ENCODE results near the gene DLAT.
"Not testable (repeated sequence)": the region's sequence is repeated elsewhere in the genome, so short reads cannot be mapped to it uniquely, and the experiment has no call there.

Gene DLAT

GRCh38 chr11:111992206-111992855 lies 32.9 kb upstream of the DLAT start:
- Mint-ChIP-seq H3K9me3 (no peaks in the 10 kb centered on the region), H3K4me1 (no peaks in the 10 kb centered on the region), H3K36me3 (ENCODE audit: low read depth) (peaks cover 24% of the 10 kb centered on the region), H3K27me3 (no peaks in the 10 kb centered on the region), H3K27ac (no peak overlapping the region), H3K4me3 (no peak overlapping the region)
- no peak for ATAC-seq
- no peak for DNase-seq

- peaks cover 6% of the 10 kb centered on the region for H3K4me1 Mint-ChIP-seq
- no peak overlapping the region for H3K27ac Mint-ChIP-seq
- peaks cover 29% of the 10 kb centered on the region for H3K36me3 Mint-ChIP-seq (ENCODE audit: low read depth)
- no peak overlapping the region for H3K4me3 Mint-ChIP-seq
- H3K9me3 Mint-ChIP-seq = no peaks in the 10 kb centered on the region
- DNase-seq (no peak), ATAC-seq (no peak)
- H3K27me3 Mint-ChIP-seq = no peaks in the 10 kb centered on the region
These were observed 29.1 kb upstream of the DLAT start for GRCh38 chr11:111996129-111996528.

- H3K36me3 Mint-ChIP-seq (ENCODE audit: low read depth) = peaks cover 32% of the 10 kb centered on the region
- not testable (repeated sequence) for H3K4me3 Mint-ChIP-seq, H3K9me3 Mint-ChIP-seq, H3K27ac Mint-ChIP-seq, H3K27me3 Mint-ChIP-seq, ATAC-seq, DNase-seq, H3K4me1 Mint-ChIP-seq
These were observed 28.5 kb upstream of the DLAT start for GRCh38 chr11:111996669-111997068.

- DNase-seq (no peak), ATAC-seq (no peak)
- Mint-ChIP-seq H3K36me3 (ENCODE audit: low read depth) (peaks cover 32% of the 10 kb centered on the region), H3K9me3 (no peaks in the 10 kb centered on the region), H3K27me3 (no peaks in the 10 kb centered on the region), H3K27ac (no peak overlapping the region), H3K4me1 (peaks cover 6% of the 10 kb centered on the region), H3K4me3 (no peak overlapping the region)
These were observed 26.1 kb upstream of the DLAT start for GRCh38 chr11:111999111-111999510.

- DNase-seq (no peak), ATAC-seq (no peak)
- Mint-ChIP-seq H3K4me3 (no peak overlapping the region), H3K9me3 (no peaks in the 10 kb centered on the region), H3K4me1 (peaks cover 6% of the 10 kb centered on the region), H3K36me3 (ENCODE audit: low read depth) (peaks cover 31% of the 10 kb centered on the region), H3K27ac (no peak overlapping the region), H3K27me3 (no peaks in the 10 kb centered on the region)
These were observed 24.5 kb upstream of the DLAT start for GRCh38 chr11:112000703-112001102.

- Mint-ChIP-seq H3K27ac (no peak overlapping the region), H3K27me3 (peaks cover 2% of the 10 kb centered on the region), H3K4me1 (peaks cover 6% of the 10 kb centered on the region), H3K9me3 (no peaks in the 10 kb centered on the region), H3K36me3 (ENCODE audit: low read depth) (peaks cover 28% of the 10 kb centered on the region), H3K4me3 (no peak overlapping the region)
- DNase-seq (no peak), ATAC-seq (no peak)
These were observed 22.6 kb upstream of the DLAT start for GRCh38 chr11:112002491-112003216.

GRCh38 chr11:112004389-112004788 lies 20.8 kb upstream of the DLAT start:
- Mint-ChIP-seq H3K9me3 (no peaks in the 10 kb centered on the region), H3K27me3 (peaks cover 2% of the 10 kb centered on the region), H3K36me3 (ENCODE audit: low read depth) (peaks cover 16% of the 10 kb centered on the region), H3K27ac (no peak overlapping the region), H3K4me1 (peaks cover 2% of the 10 kb centered on the region), H3K4me3 (no peak overlapping the region)
- DNase-seq (no peak), ATAC-seq (no peak)

GRCh38 chr11:112005422-112006094 lies 19.6 kb upstream of the DLAT start:
- Mint-ChIP-seq H3K9me3 (no peaks in the 10 kb centered on the region), H3K36me3 (ENCODE audit: low read depth) (peaks cover 12% of the 10 kb centered on the region), H3K27ac (no peak overlapping the region), H3K27me3 (peaks cover 2% of the 10 kb centered on the region), H3K4me3 (no peak overlapping the region), H3K4me1 (no peaks in the 10 kb centered on the region)
- ATAC-seq (no peak), DNase-seq (no peak)

- not testable (repeated sequence) for H3K4me3 Mint-ChIP-seq; H3K4me1 Mint-ChIP-seq; DNase-seq; ATAC-seq; H3K27me3 Mint-ChIP-seq; H3K27ac Mint-ChIP-seq; H3K36me3 Mint-ChIP-seq (ENCODE audit: low read depth); H3K9me3 Mint-ChIP-seq
These were observed 19.1 kb upstream of the DLAT start for GRCh38 chr11:112006095-112006441.

GRCh38 chr11:112011451-112011850 lies 13.8 kb upstream of the DLAT start:
- not testable (repeated sequence) for H3K36me3 Mint-ChIP-seq (ENCODE audit: low read depth); H3K4me3 Mint-ChIP-seq; DNase-seq; H3K27me3 Mint-ChIP-seq; H3K9me3 Mint-ChIP-seq; H3K4me1 Mint-ChIP-seq; ATAC-seq; H3K27ac Mint-ChIP-seq

- no peak overlapping the region for H3K27ac Mint-ChIP-seq
- ATAC-seq (no peak), DNase-seq (no peak)
- peaks cover 5% of the 10 kb centered on the region for H3K36me3 Mint-ChIP-seq (ENCODE audit: low read depth)
- no peak overlapping the region for H3K4me3 Mint-ChIP-seq
- peaks cover 2% of the 10 kb centered on the region for H3K27me3 Mint-ChIP-seq
- H3K9me3 Mint-ChIP-seq = no peaks in the 10 kb centered on the region
- H3K4me1 Mint-ChIP-seq = no peaks in the 10 kb centered on the region
These were observed 12.3 kb upstream of the DLAT start for GRCh38 chr11:112012874-112013273.

- DNase-seq (no peak), ATAC-seq (no peak)
- peaks cover 5% of the 10 kb centered on the region for H3K36me3 Mint-ChIP-seq (ENCODE audit: low read depth)
- no peak overlapping the region for H3K4me3 Mint-ChIP-seq
- H3K27ac Mint-ChIP-seq = no peak overlapping the region
- H3K4me1 Mint-ChIP-seq = no peaks in the 10 kb centered on the region
- H3K27me3 Mint-ChIP-seq = peaks cover 2% of the 10 kb centered on the region
- no peaks in the 10 kb centered on the region for H3K9me3 Mint-ChIP-seq
These were observed 11.6 kb upstream of the DLAT start for GRCh38 chr11:112013497-112014164.

GRCh38 chr11:112016088-112016764 lies 9.0 kb upstream of the DLAT start:
- peaks cover 13% of the 10 kb centered on the region for H3K36me3 Mint-ChIP-seq (ENCODE audit: low read depth)
- ATAC-seq (no peak), DNase-seq (no peak)
- H3K9me3 Mint-ChIP-seq = no peaks in the 10 kb centered on the region
- peaks cover 2% of the 10 kb centered on the region for H3K27me3 Mint-ChIP-seq
- H3K4me1 Mint-ChIP-seq = no peaks in the 10 kb centered on the region
- no peak overlapping the region for H3K4me3 Mint-ChIP-seq
- H3K27ac Mint-ChIP-seq = no peak overlapping the region

- Mint-ChIP-seq H3K4me3 (no peak overlapping the region), H3K9me3 (no peaks in the 10 kb centered on the region), H3K27ac (no peak overlapping the region), H3K27me3 (peaks cover 2% of the 10 kb centered on the region), H3K4me1 (no peaks in the 10 kb centered on the region), H3K36me3 (ENCODE audit: low read depth) (peaks cover 14% of the 10 kb centered on the region)
- ATAC-seq (no peak), DNase-seq (no peak)
These were observed 8.3 kb upstream of the DLAT start for GRCh38 chr11:112016765-112017376.

Data from activated naive CD8-positive, alpha-beta T cell treated with anti-CD3 and anti-CD28 coated beads, Interleukin-2, amount 50 U/mL, for 24 hours (primary cell).